GM19397 (cell line): ENCODE measurements around the gene TELO2.

Source experiments
- ATAC-seq: cut with Tn5 transposase; IDR thresholded peaks from one replicate; pipeline ENCODE4 v1.9.1; 2021; ENCODE audit warnings: mild to moderate bottlenecking, moderate library complexity; ENCODE audit not compliant: unreplicated experiment

Gene TELO2

GRCh38 chr16:1534021-1535020 is 41.2 kb downstream of the TELO2 start:
- no peak for ATAC-seq

GRCh38 chr16:1535391-1536291 is 42.5 kb downstream of the TELO2 start:
- no peak for ATAC-seq

GRCh38 chr16:1536601-1537000 is 43.4 kb downstream of the TELO2 start:
- ATAC-seq: no peak

GRCh38 chr16:1537138-1537577 is 44.0 kb downstream of the TELO2 start:
- no peak for ATAC-seq

- no peak for ATAC-seq
Observed at GRCh38 chr16:1537763-1538289, 44.7 kb downstream of the TELO2 start.

- no peak for ATAC-seq
Observed at GRCh38 chr16:1538804-1539520, 45.8 kb downstream of the TELO2 start.

GRCh38 chr16:1539720-1540555 is 46.8 kb downstream of the TELO2 start:
- no peak for ATAC-seq

- ATAC-seq: no peak
Observed at GRCh38 chr16:1540556-1540855, 47.3 kb downstream of the TELO2 start.

GRCh38 chr16:1541293-1542165 is 48.4 kb downstream of the TELO2 start:
- no peak for ATAC-seq

GRCh38 chr16:1542166-1542500 is 49.0 kb downstream of the TELO2 start:
- no peak for ATAC-seq

- ATAC-seq: no peak
Observed at GRCh38 chr16:1542533-1542932, 49.4 kb downstream of the TELO2 start.

GRCh38 chr16:1543085-1543896 is 50.1 kb downstream of the TELO2 start:
- ATAC-seq: no peak

- ATAC-seq: no peak
Observed at GRCh38 chr16:1545044-1546040, 52.2 kb downstream of the TELO2 start.

GRCh38 chr16:1546430-1546829 is 53.3 kb downstream of the TELO2 start:
- ATAC-seq: no peak

- ATAC-seq: no peak
Observed at GRCh38 chr16:1548233-1548632, 55.1 kb downstream of the TELO2 start.

GRCh38 chr16:1548727-1549126 is 55.6 kb downstream of the TELO2 start:
- no peak for ATAC-seq

GRCh38 chr16:1550069-1550468 is 56.9 kb downstream of the TELO2 start:
- ATAC-seq: no peak
